Suprapubic skin (tissue), 4 donors: ENCODE results near the gene CFAP77. TPM values are rescaled to one million over a fixed set of nuclear protein-coding genes. Genes with fewer than 3 reads are reported as not detected.

Experiments used
- DNase-seq, 2 donors: peaks; one replicate each; pipeline ENCODE4 v3.0.0-alpha.2; 2019; ENCODE audit warnings: low spot score in 2 of 2
- H3K27ac ChIP-seq: fragments of 200-600 bp; sonication (generic); one replicate; pipeline ENCODE4 v1.5.1; 2019
- H3K27me3 ChIP-seq: fragments of 200-600 bp; sonication (generic); one replicate; pipeline ENCODE4 v1.5.1; 2019
- H3K36me3 ChIP-seq: fragments of 200-600 bp; sonication (generic); one replicate; pipeline ENCODE4 v1.5.1; 2019
- H3K4me1 ChIP-seq: fragments of 200-600 bp; sonication (generic); one replicate; pipeline ENCODE4 v1.5.1; 2019
- H3K4me3 ChIP-seq: fragments of 200-600 bp; sonication (generic); one replicate; pipeline ENCODE4 v1.5.1; 2019; ENCODE audit warnings: mild to moderate bottlenecking
- H3K9me3 ChIP-seq: fragments of 200-600 bp; sonication (generic); one replicate; pipeline ENCODE4 v1.5.1; 2019
- EP300 ChIP-seq: sonication (generic); formaldehyde crosslinking; IDR thresholded peaks from one replicate; pipeline ENCODE4 v1.6.1; 2017; ENCODE audit warnings: antibody characterized with exemption
- POLR2A ChIP-seq, 2 donors: fragments of 450-650 bp; IDR thresholded peaks; one replicate each; pipeline ENCODE4 v1.6.1; 2017; ENCODE audit warnings: antibody characterized with exemption in 2 of 2, mild to moderate bottlenecking in 2 of 2, moderate library complexity in 2 of 2
- POLR2AphosphoS5 ChIP-seq, 3 donors: sonication (generic); formaldehyde crosslinking; IDR thresholded peaks; one replicate each; pipeline ENCODE4 v1.6.1; 2017; ENCODE audit warnings: antibody characterized with exemption in 3 of 3
- WGBS: methylation state at CpG from one replicate; pipeline ENCODE4 v1.1.5; 2018; 5-methylcytosine and 5-hydroxymethylcytosine counted together
- total RNA-seq, 4 donors: library from RNA; depleted of rRNA; stranded (reverse); fragments of >200 nt; gene quantifications; one replicate each; pipeline ENCODE4 v1.1.0, GENCODE V29; 2016
- TF ChIP-seq, protein P1 (sequence below), 2 donors: fragments of 200-600 bp in 1 of 2; fragments of 450-650 bp in 1 of 2; sonication (generic) in 1 of 2; IDR thresholded peaks; one replicate each; pipeline ENCODE4 v1.5.1; 2016 to 2019; ENCODE audit warnings: antibody characterized with exemption in 2 of 2, mild to moderate bottlenecking in 1 of 2, moderate library complexity in 1 of 2

CFAP77 gene
- total RNA-seq, 4 donors from 2014 or later, result 1.0 TPM; not detected in 3

DNA sequence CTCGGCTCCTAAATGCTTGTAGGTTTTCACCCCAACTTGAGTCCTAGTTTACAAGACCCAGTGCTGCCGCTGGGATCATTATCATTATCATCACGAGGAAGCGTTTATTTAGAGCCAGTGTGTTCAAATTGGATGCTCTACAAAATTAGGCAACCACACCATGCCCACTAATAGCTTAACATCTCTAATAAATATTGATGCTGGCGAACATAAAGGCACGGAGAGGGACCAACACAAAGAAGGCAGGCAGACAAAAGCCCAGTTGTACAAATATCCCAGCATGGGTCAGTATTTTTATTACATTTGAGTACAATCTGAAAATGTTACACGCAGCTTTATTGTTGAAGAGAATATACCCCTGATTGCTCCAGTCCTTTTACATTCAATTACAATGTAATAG lies 4.7 kb downstream of the CFAP77 start:
- 60% methylated on average over 7 of the region's 7 CpGs for WGBS
- no peaks in the 10 kb centered on the region for H3K36me3 ChIP-seq
- peaks cover 95% of the 10 kb centered on the region for H3K27me3 ChIP-seq
- no peaks in the 10 kb centered on the region for H3K9me3 ChIP-seq
- peaks cover 18% of the 10 kb centered on the region for H3K4me1 ChIP-seq
- no peak overlapping the region for H3K27ac ChIP-seq
- TF ChIP-seq POLR2A (IDR thresholded peaks at IDR 0.05), result no peak
- TF ChIP-seq EP300, result no peak
- TF ChIP-seq, protein P1, sequence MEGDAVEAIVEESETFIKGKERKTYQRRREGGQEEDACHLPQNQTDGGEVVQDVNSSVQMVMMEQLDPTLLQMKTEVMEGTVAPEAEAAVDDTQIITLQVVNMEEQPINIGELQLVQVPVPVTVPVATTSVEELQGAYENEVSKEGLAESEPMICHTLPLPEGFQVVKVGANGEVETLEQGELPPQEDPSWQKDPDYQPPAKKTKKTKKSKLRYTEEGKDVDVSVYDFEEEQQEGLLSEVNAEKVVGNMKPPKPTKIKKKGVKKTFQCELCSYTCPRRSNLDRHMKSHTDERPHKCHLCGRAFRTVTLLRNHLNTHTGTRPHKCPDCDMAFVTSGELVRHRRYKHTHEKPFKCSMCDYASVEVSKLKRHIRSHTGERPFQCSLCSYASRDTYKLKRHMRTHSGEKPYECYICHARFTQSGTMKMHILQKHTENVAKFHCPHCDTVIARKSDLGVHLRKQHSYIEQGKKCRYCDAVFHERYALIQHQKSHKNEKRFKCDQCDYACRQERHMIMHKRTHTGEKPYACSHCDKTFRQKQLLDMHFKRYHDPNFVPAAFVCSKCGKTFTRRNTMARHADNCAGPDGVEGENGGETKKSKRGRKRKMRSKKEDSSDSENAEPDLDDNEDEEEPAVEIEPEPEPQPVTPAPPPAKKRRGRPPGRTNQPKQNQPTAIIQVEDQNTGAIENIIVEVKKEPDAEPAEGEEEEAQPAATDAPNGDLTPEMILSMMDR (IDR thresholded peaks at IDR 0.05), result no peak
- TF ChIP-seq POLR2AphosphoS5 (IDR thresholded peaks at IDR 0.05), result no peak
- no peak for DNase-seq
- H3K4me3 ChIP-seq, result no peak overlapping the region

DNA sequence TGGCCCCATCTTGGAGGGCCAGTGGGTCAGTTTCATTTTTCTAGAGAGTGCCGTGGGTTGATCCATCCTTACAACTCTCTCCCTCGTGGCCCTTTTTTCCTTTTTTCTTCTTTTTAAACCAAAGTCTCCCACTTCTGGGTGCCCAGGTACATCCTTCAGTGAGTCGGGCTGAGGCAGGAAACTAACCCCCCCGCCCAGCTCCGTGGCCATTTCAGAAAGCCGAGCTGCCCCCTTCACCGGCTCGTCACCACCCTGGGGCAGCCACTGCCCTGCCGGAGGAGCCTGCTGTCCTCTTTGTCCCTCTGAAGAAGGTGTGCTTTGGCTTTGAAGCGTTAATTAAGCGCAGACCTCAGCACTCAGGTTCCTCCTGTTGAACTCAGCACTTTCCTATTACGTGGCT lies 5.2 kb downstream of the CFAP77 start:
- Histone ChIP-seq H3K36me3 (no peaks in the 10 kb centered on the region), H3K27ac (no peak overlapping the region), H3K4me1 (peaks cover 13% of the 10 kb centered on the region), H3K27me3 (peaks cover 96% of the 10 kb centered on the region), H3K9me3 (no peaks in the 10 kb centered on the region), H3K4me3 (no peak overlapping the region)
- 27% methylated on average over 12 of the region's 12 CpGs for WGBS
- no peak for DNase-seq
- TF ChIP-seq POLR2AphosphoS5 (IDR thresholded peaks at IDR 0.05), result no peak
- TF ChIP-seq, protein P1 (IDR thresholded peaks at IDR 0.05), result no peak
- no peak for TF ChIP-seq POLR2A (IDR thresholded peaks at IDR 0.05)

DNA sequence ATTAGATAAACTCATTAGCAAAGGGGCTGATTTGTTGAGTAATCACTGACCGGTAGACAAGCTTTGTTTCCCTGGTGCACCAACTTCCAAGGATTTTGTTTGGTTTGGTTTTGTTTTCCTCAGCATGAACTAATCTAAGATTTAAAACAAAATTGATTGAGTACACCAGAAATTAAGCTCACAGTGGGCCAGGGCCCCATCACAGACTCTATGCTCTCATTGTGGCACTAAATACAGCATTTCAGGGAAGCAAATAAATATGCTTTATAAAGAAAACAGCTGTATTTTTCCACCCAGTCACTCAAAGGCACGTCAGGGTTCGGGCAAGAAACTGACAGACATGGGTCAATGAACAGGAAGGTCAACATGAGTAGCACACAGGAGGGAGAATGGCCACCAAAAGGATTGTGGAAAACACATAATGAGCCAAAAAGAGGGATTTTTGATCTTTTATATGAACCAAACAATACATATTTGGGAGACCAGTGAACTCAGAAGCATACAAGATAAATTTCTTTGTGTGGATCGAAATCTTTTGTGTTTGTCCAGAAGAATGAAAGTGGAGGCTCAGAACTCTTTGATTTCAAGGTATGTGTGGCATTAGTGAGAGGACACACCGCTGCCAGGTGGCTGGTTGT lies 8.8 kb downstream of the CFAP77 start:
- Histone ChIP-seq H3K36me3 (no peaks in the 10 kb centered on the region), H3K27me3 (peaks cover 90% of the 10 kb centered on the region), H3K4me3 (no peak overlapping the region), H3K4me1 (no peaks in the 10 kb centered on the region), H3K9me3 (no peaks in the 10 kb centered on the region), H3K27ac (no peak overlapping the region)
- 62% methylated on average over 5 of the region's 5 CpGs for WGBS
- TF ChIP-seq EP300 (no peak), POLR2AphosphoS5 (IDR thresholded peaks at IDR 0.05) (no peak), POLR2A (IDR thresholded peaks at IDR 0.05) (no peak)
- TF ChIP-seq, protein P1 (IDR thresholded peaks at IDR 0.05), result no peak
- DNase-seq, result no peak

DNA sequence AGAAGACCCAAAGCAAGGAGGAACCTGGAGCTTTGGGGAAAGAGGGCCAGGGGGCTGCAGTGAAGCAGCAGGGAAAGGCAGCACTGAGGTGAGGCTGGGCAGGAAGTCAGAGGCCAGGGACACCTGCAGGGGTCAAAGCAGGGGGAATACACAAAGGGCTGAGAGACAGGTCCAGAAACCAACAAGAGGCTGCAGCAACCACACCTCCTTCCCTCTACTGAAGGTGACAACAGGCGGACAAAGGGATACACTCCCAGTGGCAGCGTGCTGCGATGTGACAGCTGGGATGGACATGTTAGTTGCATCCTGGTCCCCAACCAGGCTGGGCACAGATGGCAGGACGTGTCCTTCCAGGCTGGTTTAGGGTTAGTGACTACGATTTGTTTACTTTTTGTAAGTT lies 12.6 kb downstream of the CFAP77 start:
- Histone ChIP-seq H3K36me3 (no peaks in the 10 kb centered on the region), H3K9me3 (no peaks in the 10 kb centered on the region), H3K4me1 (no peaks in the 10 kb centered on the region), H3K27me3 (peaks cover 78% of the 10 kb centered on the region), H3K4me3 (no peak overlapping the region), H3K27ac (no peak overlapping the region)
- TF ChIP-seq POLR2AphosphoS5 (IDR thresholded peaks at IDR 0.05), result no peak
- TF ChIP-seq, protein P1 (IDR thresholded peaks at IDR 0.05), result no peak
- TF ChIP-seq POLR2A (IDR thresholded peaks at IDR 0.05), result no peak
- TF ChIP-seq EP300, result no peak
- WGBS, result 50% methylated on average over 5 of the region's 5 CpGs
- no peak for DNase-seq

DNA sequence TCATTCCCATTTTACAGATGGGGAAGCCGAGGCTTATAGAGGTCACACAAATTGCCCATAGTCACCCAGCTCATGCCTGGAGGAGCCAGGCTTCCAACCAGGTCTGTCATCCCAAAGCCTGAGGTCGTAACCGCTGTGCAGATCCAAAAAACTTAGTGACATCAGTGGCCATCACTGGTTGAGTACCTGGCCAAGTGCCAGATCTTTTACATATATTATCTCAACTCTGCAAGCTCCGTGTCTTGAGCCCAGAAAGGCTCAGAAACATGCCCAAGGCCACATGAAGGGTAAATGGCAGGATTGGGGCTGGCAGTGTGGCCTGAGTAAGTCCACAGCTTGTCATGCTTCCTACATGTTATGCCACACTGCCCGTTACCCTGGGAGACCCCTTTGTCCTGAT lies 13.5 kb downstream of the CFAP77 start:
- H3K4me3 ChIP-seq, result no peak overlapping the region
- no peak for DNase-seq
- TF ChIP-seq POLR2A (IDR thresholded peaks at IDR 0.05) (no peak), POLR2AphosphoS5 (IDR thresholded peaks at IDR 0.05) (no peak), EP300 (no peak)
- TF ChIP-seq, protein P1 (IDR thresholded peaks at IDR 0.05), result no peak
- H3K27me3 ChIP-seq, result peaks cover 78% of the 10 kb centered on the region
- WGBS, result 75% methylated on average over 5 of the region's 5 CpGs
- H3K9me3 ChIP-seq, result no peaks in the 10 kb centered on the region
- H3K27ac ChIP-seq, result no peak overlapping the region
- H3K36me3 ChIP-seq, result no peaks in the 10 kb centered on the region
- H3K4me1 ChIP-seq, result no peaks in the 10 kb centered on the region
